KOPT-K1 (cell line): ENCODE data around the gene ZDHHC9.
A peak's percentile ranks its signal among the peaks of the same experiment; 100 is the strongest.

Source experiments
- H3K27ac ChIP-seq: fragments of 200-600 bp; sonication (generic); 2 replicates; pipeline ENCODE4 v1.5.1; 2016; ENCODE audit warnings: antibody characterized with exemption, mild to moderate bottlenecking, low read depth, low read length; ENCODE audit not compliant: poor library complexity, severe bottlenecking
- H3K36me3 ChIP-seq: fragments of 200-600 bp; sonication (generic); 2 replicates; pipeline ENCODE4 v1.5.1; 2017; ENCODE audit warnings: antibody characterized with exemption, mild to moderate bottlenecking, low read length, moderate library complexity; ENCODE audit not compliant: insufficient read depth
- H3K9me3 ChIP-seq: fragments of 200-600 bp; sonication (generic); 2 replicates; pipeline ENCODE4 v1.5.1; 2017; ENCODE audit warnings: antibody characterized with exemption, low read length, mild to moderate bottlenecking; ENCODE audit not compliant: insufficient read depth, poor library complexity, severe bottlenecking

Gene ZDHHC9

GRCh38 chrX:129771266-129771995 is 72.3 kb downstream of the ZDHHC9 start:
- Histone ChIP-seq H3K27ac (peak overlapping the region; percentile 99), H3K9me3 (no peaks in the 10 kb centered on the region), H3K36me3 (0 out of 2 replicates have a peak, but pooled peaks cover 7% of the 10 kb centered on the region)

DNA sequence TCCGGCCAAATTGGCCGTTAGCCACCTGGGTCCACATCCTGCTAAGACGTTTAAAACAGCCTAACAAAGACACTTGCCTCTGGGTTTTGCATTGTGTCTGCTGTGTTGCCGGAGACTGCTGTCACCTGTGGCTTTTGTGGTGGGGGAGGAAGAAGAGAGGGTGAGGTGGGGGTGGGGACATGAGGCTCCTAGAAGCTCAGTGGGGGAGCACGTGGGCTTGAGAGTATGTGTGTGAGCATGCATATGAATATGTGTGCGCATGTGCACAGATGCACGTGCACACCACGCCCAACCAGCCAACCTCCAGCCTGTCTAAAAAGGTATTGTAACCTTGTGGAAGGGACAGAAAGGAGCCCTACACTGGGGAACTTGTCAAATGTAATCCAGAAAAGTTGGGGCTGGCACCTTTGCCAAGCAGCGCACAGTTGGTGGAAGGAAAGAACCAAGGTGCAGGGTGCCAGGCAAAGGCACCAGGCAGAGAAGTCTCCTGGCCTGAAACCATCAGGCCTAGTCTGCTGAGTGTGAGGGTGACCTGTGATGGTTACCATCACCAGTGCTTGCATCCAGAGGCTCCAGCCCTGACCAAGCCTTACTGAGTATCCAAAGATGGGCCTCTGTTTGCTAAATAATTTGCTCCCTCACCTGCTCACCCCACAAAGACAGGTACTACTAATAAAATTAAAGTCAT is 74.1 kb downstream of the ZDHHC9 start:
- Histone ChIP-seq H3K27ac (peak overlapping the region; percentile 99), H3K9me3 (no peaks in the 10 kb centered on the region), H3K36me3 (0 out of 2 replicates have a peak, but pooled peaks cover 7% of the 10 kb centered on the region)

- Histone ChIP-seq H3K27ac (peak overlapping the region; percentile 99), H3K9me3 (no peaks in the 10 kb centered on the region)
These were observed 74.9 kb downstream of the ZDHHC9 start for GRCh38 chrX:129768586-129769466.

DNA sequence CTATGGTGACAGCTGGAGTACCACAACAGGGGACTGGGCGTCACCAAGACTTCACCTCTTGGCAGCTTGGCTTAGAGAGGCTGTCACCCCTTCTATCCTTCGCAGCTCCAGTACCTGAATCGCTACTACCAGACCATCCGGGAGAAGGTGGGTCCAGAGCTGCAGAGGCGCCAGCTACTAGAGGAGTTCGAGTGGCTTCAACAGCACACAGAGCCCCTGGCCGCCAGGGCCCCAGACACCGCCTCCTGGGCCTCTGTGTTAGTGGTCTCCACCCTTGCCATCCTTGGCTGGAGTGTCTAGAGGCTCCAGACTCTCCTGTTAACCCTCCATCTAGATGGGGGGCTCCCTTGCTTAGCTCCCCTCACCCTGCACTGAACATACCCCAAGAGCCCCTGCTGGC is 75.5 kb downstream of the ZDHHC9 start:
- H3K27ac ChIP-seq, result peak overlapping the region; percentile 99
- no peaks in the 10 kb centered on the region for H3K9me3 ChIP-seq

More at GRCh38 chrX:129768586-129769466, 74.9 kb downstream of the ZDHHC9 start:
- 0 out of 2 replicates have a peak, but pooled peaks cover 10% of the 10 kb centered on the region for H3K36me3 ChIP-seq

GRCh38 chrX:129763666-129764065 is 80.0 kb downstream of the ZDHHC9 start:
- H3K9me3 ChIP-seq, result no peaks in the 10 kb centered on the region
- peak overlapping the region; percentile 28 for H3K27ac ChIP-seq
- H3K36me3 ChIP-seq, result peaks cover 43% of the 10 kb centered on the region

More for the DNA sequence above, 75.5 kb downstream of the ZDHHC9 start:
- H3K36me3 ChIP-seq, result peaks cover 16% of the 10 kb centered on the region

- H3K36me3 ChIP-seq, result peaks cover 36% of the 10 kb centered on the region
- H3K27ac ChIP-seq, result peak overlapping the region; percentile 97
- no peaks in the 10 kb centered on the region for H3K9me3 ChIP-seq
These were observed 81.2 kb downstream of the ZDHHC9 start for GRCh38 chrX:129762448-129762847.

DNA sequence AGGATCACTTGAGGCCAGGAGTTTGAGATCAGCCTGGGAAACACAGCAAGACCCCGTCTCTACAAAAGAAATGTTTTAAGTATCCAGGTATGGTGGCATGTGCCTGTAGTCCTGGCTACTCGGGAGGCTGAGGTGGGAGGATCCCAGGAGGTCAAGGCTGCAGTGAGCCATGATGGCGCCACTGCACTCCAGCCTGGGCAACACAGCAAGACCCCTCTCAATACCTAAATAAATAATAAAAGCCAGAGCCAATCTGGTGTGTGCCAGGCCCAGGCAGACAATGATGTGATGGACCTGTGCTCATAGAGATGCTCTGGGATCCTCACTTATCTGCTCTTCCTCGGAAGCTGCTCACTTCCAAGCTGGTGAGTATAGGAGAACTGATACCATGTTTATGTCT is 82.1 kb downstream of the ZDHHC9 start:
- H3K36me3 ChIP-seq, result peaks cover 36% of the 10 kb centered on the region
- H3K9me3 ChIP-seq, result no peaks in the 10 kb centered on the region
- H3K27ac ChIP-seq, result peak overlapping the region; percentile 97

- Histone ChIP-seq H3K36me3 (peaks cover 36% of the 10 kb centered on the region), H3K9me3 (no peaks in the 10 kb centered on the region), H3K27ac (peak overlapping the region; percentile 97)
These were observed 82.7 kb downstream of the ZDHHC9 start for GRCh38 chrX:129760981-129761380.

DNA sequence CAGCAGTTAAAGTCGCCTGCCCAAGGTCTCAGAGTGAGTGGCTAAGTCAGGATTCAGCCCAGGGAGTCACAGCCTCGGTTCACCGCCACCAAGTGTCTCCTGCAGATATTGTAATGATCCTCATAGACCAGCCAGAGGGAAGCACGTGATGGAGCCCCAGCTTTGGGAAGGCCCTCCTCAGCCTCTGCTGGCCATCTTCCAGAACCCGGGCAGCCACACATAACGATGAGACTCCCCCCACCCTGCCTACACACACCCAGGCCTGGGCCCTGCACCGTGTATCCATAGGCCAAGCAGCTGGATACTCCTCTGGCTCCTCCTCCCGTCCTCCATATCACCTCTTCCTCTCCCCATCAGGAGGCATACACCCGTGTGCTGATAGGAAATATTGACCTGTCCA is 83.5 kb downstream of the ZDHHC9 start:
- peak overlapping the region; percentile 97 for H3K27ac ChIP-seq
- H3K36me3 ChIP-seq, result peaks cover 36% of the 10 kb centered on the region
- no peaks in the 10 kb centered on the region for H3K9me3 ChIP-seq

GRCh38 chrX:129759576-129760061 is 84.1 kb downstream of the ZDHHC9 start:
- Histone ChIP-seq H3K9me3 (no peaks in the 10 kb centered on the region), H3K27ac (peak overlapping the region; percentile 97), H3K36me3 (peaks cover 36% of the 10 kb centered on the region)

- H3K9me3 ChIP-seq, result no peaks in the 10 kb centered on the region
- 0 out of 2 replicates have a peak, but pooled peaks cover 5% of the 10 kb centered on the region for H3K36me3 ChIP-seq
- peak overlapping the region; percentile 97 for H3K27ac ChIP-seq
These were observed 87.7 kb downstream of the ZDHHC9 start for GRCh38 chrX:129755779-129756650.

DNA sequence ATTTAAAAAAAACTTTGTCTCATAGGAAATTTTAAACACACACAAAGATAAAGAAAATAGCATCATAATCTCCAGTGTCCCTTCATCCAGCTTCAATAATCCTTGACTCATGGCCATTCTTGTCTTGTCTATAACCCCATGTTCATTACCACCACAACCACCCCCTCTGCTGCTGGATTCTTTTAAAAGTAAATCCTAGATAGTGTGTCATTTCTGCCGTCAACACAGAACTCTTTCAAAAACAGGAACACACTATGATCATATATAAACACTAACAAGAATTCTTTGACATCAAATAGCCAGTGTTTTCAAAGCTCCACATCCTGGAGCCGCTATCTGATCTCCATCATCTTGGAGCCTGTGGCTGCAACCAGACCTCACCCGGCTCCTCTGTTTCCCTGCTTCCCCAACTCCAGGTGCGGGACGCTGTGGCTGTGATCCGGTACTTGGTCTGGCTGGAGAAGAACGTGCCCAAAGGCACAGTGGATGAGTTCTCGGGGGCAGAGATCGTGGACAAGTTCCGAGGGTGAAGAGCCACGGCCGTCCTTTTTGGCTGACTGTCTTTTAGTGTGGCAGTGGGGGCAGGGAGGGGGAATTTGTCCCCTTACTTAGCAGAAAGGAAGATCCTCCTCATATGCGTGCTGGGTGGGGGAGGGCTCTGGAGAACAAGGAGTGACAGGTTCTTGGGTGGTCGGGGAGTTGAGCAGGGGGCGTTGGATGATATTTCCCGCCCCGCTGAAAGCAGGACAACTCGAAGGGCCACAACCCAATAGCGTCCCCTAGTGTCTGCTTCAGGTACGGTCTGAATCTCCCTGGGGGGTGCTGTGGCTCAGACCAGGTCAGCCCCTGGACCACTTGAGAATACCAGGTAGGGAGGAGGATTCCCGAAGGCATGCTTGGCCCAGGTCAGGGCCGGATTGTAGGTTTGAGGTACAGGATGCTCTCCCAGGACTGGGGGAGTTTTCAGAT is 89.3 kb downstream of the ZDHHC9 start:
- no peaks in the 10 kb centered on the region for H3K36me3 ChIP-seq
- H3K9me3 ChIP-seq, result no peaks in the 10 kb centered on the region
- H3K27ac ChIP-seq, result peak overlapping the region; percentile 97
